ENCODE results near the gene MRPL2. TPM values are rescaled to one million over a fixed set of nuclear protein-coding genes. Genes with fewer than 3 reads are reported as not detected.
A peak's percentile ranks its signal among the peaks of the same experiment; 100 is the strongest.

The MRPL2 gene
- total RNA-seq, 2 experiments from 2014 or later = 42.8 to 48.0 TPM

DNA sequence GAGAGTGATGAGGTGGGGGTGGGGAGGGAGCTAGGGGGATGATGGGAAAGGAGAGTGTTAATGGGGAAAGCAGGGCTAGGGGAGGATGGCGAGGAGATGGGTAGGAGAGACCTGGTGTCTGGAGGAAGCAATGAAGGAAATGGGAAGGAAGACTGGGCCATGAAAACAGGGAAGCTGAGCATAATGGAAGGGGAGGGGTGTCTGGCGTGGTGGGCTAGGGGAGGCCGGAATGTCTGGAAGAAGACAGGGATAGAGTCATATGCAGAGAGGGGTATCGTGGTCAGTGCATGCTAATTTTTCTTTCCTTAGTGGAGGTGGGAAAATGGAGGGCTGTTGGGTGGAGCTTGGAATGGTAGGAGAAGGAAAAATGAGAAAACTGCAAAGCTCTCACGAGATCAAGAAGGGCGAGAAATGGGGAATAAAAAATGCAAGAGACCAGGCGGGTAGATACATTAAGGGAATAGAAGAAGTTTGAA is 44.8 kb downstream of the MRPL2 start:
- Histone ChIP-seq H3K9me3 (ENCODE audit: control insufficient read depth in 1 of 2, insufficient read depth in 1 of 2, low read length in 2 of 2) (no peaks in the 10 kb centered on the region), H3K36me3 (ENCODE audit: insufficient read depth, low read length) (peaks cover 61% of the 10 kb centered on the region), H3K4me3 (ENCODE audit: low read length) (peak overlapping the region; percentile 86), H3K27ac (ENCODE audit: low read depth in 1 of 2, low read length in 2 of 2) (peak overlapping the region in 1 of 2 donors; percentile 40), H3K27me3 (ENCODE audit: control insufficient read depth in 1 of 2, insufficient read depth in 2 of 2, low read length in 2 of 2) (no peaks in the 10 kb centered on the region), H3K4me1 (ENCODE audit: insufficient read depth, low read length) (peaks cover 55% of the 10 kb centered on the region)
- TF ChIP-seq, protein P1, sequence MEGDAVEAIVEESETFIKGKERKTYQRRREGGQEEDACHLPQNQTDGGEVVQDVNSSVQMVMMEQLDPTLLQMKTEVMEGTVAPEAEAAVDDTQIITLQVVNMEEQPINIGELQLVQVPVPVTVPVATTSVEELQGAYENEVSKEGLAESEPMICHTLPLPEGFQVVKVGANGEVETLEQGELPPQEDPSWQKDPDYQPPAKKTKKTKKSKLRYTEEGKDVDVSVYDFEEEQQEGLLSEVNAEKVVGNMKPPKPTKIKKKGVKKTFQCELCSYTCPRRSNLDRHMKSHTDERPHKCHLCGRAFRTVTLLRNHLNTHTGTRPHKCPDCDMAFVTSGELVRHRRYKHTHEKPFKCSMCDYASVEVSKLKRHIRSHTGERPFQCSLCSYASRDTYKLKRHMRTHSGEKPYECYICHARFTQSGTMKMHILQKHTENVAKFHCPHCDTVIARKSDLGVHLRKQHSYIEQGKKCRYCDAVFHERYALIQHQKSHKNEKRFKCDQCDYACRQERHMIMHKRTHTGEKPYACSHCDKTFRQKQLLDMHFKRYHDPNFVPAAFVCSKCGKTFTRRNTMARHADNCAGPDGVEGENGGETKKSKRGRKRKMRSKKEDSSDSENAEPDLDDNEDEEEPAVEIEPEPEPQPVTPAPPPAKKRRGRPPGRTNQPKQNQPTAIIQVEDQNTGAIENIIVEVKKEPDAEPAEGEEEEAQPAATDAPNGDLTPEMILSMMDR (IDR thresholded peaks at IDR 0.05) = no peak
- DNase-seq (no peak), ATAC-seq (ENCODE audit: poor library complexity) (no peak)
- intact Hi-C loops (cut with DNase I, micrococcal nuclease) = loop anchor here (1.0 to 5.0 kb wide), 6 partner anchors 30 to 452 kb away; partner anchors contain the start of genes CNPY3 (in 1 of the 2), KLC4 (in 1 of the 2), MRPL2 (in 1 of the 2) and PPP2R5D (in 1 of the 2)
- Mint-ChIP-seq H3K27ac (peak overlapping the region; percentile 81), H3K36me3 (ENCODE audit: low read depth) (peaks cover 76% of the 10 kb centered on the region), H3K9me3 (no peaks in the 10 kb centered on the region), H3K4me1 (ENCODE audit: low read depth) (peaks cover 63% of the 10 kb centered on the region), H3K27me3 (no peaks in the 10 kb centered on the region), H3K4me3 (peak overlapping the region; percentile 88)
- CTCF ChIA-PET = interaction anchor here (0.8 to 1.7 kb wide), 5 partner anchors 30 to 129 kb away, joined by 3 to 7 read pairs (median 3); partner anchors contain the start of genes CUL7 and PPP2R5D
- POLR2A ChIA-PET = interaction anchor here (0.6 to 3.9 kb wide), 29 partner anchors 8 to 615 kb away, joined by 3 to 65 read pairs (median 4); partner anchors contain the start of genes BICRAL, CNPY3, CUL7 and GTPBP2

DNA sequence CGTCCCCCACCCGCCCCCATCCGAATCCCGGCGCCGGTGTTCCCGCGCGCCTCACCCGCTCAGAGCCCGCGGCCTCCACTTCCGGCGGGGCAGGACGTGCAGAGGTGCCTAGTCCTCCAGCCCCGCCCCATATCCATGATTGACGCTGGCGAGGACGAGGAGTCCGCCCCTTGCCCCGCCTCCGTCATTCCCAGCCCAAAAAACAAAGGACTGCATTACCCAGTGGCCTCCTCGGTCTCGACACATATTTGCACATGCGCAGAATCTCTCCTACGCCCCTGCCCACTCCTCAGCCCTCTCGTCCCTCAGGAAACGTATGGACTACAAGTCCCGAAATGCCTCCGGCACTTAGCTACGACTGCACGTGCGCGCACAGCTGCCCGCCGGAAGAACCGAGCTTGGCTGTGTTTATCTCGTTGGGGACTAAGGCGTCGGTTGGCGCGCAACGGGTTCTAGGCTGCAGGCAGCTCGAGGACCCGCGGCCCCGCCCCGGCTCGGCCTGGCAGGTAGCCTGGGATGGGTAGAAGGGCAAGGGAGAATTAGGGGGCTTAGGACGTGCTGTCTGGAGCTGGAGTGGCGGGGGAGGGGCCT is 45.3 kb downstream of the MRPL2 start, which contains the start of the genes KLHDC3 and MEA1:
TSS of gene KLHDC3 (plus strand) at position 407 of the 591 bp plus-strand sequence. CDS start 2,944 bp downstream, outside the sequence.
TSS of gene MEA1 (minus strand) at position 104 of the 591 bp plus-strand sequence. CDS start 133 bp downstream, outside the sequence.
- peaks cover 55% of the 10 kb centered on the region for H3K4me1 ChIP-seq (ENCODE audit: insufficient read depth, low read length)
- Mint-ChIP-seq H3K27me3 (no peaks in the 10 kb centered on the region), H3K4me3 (peak within 1 kb of the TSS; percentile 88), H3K4me1 (ENCODE audit: low read depth) (peaks cover 59% of the 10 kb centered on the region), H3K9me3 (no peaks in the 10 kb centered on the region), H3K27ac (peak within 1 kb of the TSS; percentile 81), H3K36me3 (ENCODE audit: low read depth) (peaks cover 76% of the 10 kb centered on the region)
- TF ChIP-seq, protein P1 (IDR thresholded peaks at IDR 0.05) = no peak
- ChIA-PET POLR2A (interaction anchor here (0.6 to 3.9 kb wide), 30 partner anchors 8 to 615 kb away, joined by 3 to 65 read pairs (median 4); partner anchors contain the start of genes BICRAL, CNPY3, CUL7 and CUL9), CTCF (interaction anchor here (0.8 to 1.3 kb wide), 5 partner anchors 30 to 130 kb away, joined by 3 to 4 read pairs (median 3); partner anchors contain the start of genes CUL7, PEX6 and PPP2R5D)
- H3K27ac ChIP-seq (ENCODE audit: low read depth in 1 of 2, low read length in 2 of 2) = peak within 1 kb of the TSS; percentile 51 to 59
- H3K9me3 ChIP-seq (ENCODE audit: control insufficient read depth in 1 of 2, insufficient read depth in 1 of 2, low read length in 2 of 2) = no peaks in the 10 kb centered on the region
- no peaks in the 10 kb centered on the region for H3K27me3 ChIP-seq (ENCODE audit: control insufficient read depth in 1 of 2, insufficient read depth in 2 of 2, low read length in 2 of 2)
- H3K36me3 ChIP-seq (ENCODE audit: insufficient read depth, low read length) = peaks cover 61% of the 10 kb centered on the region
- ATAC-seq (ENCODE audit: poor library complexity) (peak; percentile 91), DNase-seq (peak; percentile 95 to 100 (median 98))
- peak within 1 kb of the TSS; percentile 86 for H3K4me3 ChIP-seq (ENCODE audit: low read length)
- intact Hi-C loops (cut with DNase I, micrococcal nuclease) = loop anchor here (1.0 to 5.0 kb wide), 9 partner anchors 29 to 797 kb away; partner anchors contain the start of genes PPP2R5D (in 2 of the 2), CNPY3 (in 1 of the 2), KLC4 (in 1 of the 2) and MRPL2 (in 1 of the 2)

DNA sequence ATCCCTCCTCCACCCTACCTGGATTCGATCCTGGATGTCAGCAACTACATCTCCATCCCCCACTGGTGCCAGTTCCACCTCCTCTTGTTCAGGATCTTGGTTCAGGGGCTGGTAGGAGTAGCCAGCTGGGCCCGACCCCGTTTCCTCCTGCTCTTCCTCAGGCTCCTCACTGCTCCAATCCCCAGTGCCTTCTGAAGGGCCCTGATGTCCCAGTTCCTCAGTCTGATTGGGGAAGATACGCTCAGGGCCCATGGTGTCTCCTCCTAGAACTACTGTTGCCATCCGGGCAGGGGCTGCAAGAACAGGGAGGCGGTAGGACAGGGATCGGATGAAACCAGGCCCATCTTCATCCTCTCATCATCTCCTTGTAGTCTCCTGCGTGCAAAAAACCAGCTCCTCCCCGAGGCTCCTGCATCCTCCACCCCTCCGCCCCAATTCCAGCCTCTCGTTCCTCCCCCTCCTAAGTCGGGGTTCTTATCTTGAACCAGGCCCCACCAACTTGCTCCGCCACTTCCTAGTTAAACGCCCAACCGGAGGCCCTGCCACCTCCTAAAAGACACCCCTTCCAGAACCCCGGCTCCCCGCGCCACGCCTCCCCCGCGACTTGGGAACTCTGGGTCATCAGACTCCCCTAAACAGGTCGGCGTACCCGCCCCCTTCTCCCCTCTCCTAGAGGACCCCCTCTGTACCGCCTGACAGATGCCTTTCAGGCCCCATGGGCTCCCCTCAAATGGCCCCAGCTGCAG is 46.0 kb downstream of the MRPL2 start:
- peaks cover 61% of the 10 kb centered on the region for H3K36me3 ChIP-seq (ENCODE audit: insufficient read depth, low read length)
- H3K4me3 ChIP-seq (ENCODE audit: low read length) = peak overlapping the region; percentile 86
- no peak for DNase-seq
- H3K27ac ChIP-seq (ENCODE audit: low read depth in 1 of 2, low read length in 2 of 2) = peak overlapping the region; percentile 51 to 59
- no peaks in the 10 kb centered on the region for H3K9me3 Mint-ChIP-seq
- no peak for ATAC-seq (ENCODE audit: poor library complexity)
- H3K4me3 Mint-ChIP-seq = peak overlapping the region; percentile 88
- peak overlapping the region; percentile 81 for H3K27ac Mint-ChIP-seq
- POLR2A ChIA-PET = interaction anchor here (0.6 to 3.9 kb wide), 20 partner anchors 9 to 616 kb away, joined by 3 to 65 read pairs (median 4); partner anchors contain the start of genes BICRAL, CNPY3, CUL7 and CUL9
- no peaks in the 10 kb centered on the region for H3K9me3 ChIP-seq (ENCODE audit: control insufficient read depth in 1 of 2, insufficient read depth in 1 of 2, low read length in 2 of 2)
- H3K36me3 Mint-ChIP-seq (ENCODE audit: low read depth) = peaks cover 76% of the 10 kb centered on the region
- intact Hi-C loops (cut with DNase I, micrococcal nuclease) = loop anchor here (1.0 to 5.0 kb wide), 6 partner anchors 29 to 796 kb away; partner anchors contain the start of genes MRPS10 (in 1 of the 2), PEX6 (in 1 of the 2), PPP2R5D (in 1 of the 2) and SRF (in 1 of the 2)
- CTCF ChIA-PET = interaction anchor here (0.8 to 0.9 kb wide), 2 partner anchors 34 to 41 kb away, joined by 3 read pairs; partner anchors contain the start of genes CUL7 and PEX6
- H3K4me1 Mint-ChIP-seq (ENCODE audit: low read depth) = peaks cover 52% of the 10 kb centered on the region
- H3K27me3 Mint-ChIP-seq = no peaks in the 10 kb centered on the region
- peaks cover 55% of the 10 kb centered on the region for H3K4me1 ChIP-seq (ENCODE audit: insufficient read depth, low read length)
- H3K27me3 ChIP-seq (ENCODE audit: control insufficient read depth in 1 of 2, insufficient read depth in 2 of 2, low read length in 2 of 2) = no peaks in the 10 kb centered on the region
- TF ChIP-seq, protein P1 (IDR thresholded peaks at IDR 0.05) = no peak

Measured in CD4-positive, alpha-beta T cell (primary cell).